Measurements from ENCODE around the gene AKR1C1. TPM values are rescaled to one million over a fixed set of nuclear protein-coding genes. Genes with fewer than 3 reads are reported as not detected.
"Not testable (repeated sequence)": the region's sequence is repeated elsewhere in the genome, so short reads cannot be mapped to it uniquely, and the experiment has no call there.

The AKR1C1 gene
- polyA plus RNA-seq (ENCODE audit: insufficient read length) = 7.2 TPM

GRCh38 chr10:4962876-4963814 is at the start of gene AKR1C1:
AKR1C1 (plus strand) TSS chr10:4963415; CDS start chr10:4963445, 30 bp downstream.
- not testable (repeated sequence) for DNase-seq (ENCODE audit: low read depth)

- DNase-seq (ENCODE audit: low read depth) = no peak
These were observed 48.9 kb upstream of the AKR1C1 start for GRCh38 chr10:4914213-4914850.

GRCh38 chr10:4916086-4916716 is 47.0 kb upstream of the AKR1C1 start:
- no peak for DNase-seq (ENCODE audit: low read depth)

- no peak for DNase-seq (ENCODE audit: low read depth)
These were observed 45.0 kb upstream of the AKR1C1 start for GRCh38 chr10:4918236-4918635.

- not testable (repeated sequence) for DNase-seq (ENCODE audit: low read depth)
These were observed 38.7 kb upstream of the AKR1C1 start for GRCh38 chr10:4924482-4924881.

GRCh38 chr10:4926400-4926799 is 36.8 kb upstream of the AKR1C1 start:
- DNase-seq (ENCODE audit: low read depth) = no peak

GRCh38 chr10:4931587-4931986 is 31.6 kb upstream of the AKR1C1 start:
- DNase-seq (ENCODE audit: low read depth) = no peak

- DNase-seq (ENCODE audit: low read depth) = no peak
These were observed 28.7 kb upstream of the AKR1C1 start for GRCh38 chr10:4934391-4934987.

- no peak for DNase-seq (ENCODE audit: low read depth)
These were observed 25.9 kb upstream of the AKR1C1 start for GRCh38 chr10:4937346-4937745.

GRCh38 chr10:4939224-4940072 is 23.8 kb upstream of the AKR1C1 start:
- no peak for DNase-seq (ENCODE audit: low read depth)

- not testable (repeated sequence) for DNase-seq (ENCODE audit: low read depth)
These were observed 23.2 kb upstream of the AKR1C1 start for GRCh38 chr10:4940073-4940428.

GRCh38 chr10:4940909-4941308 is 22.3 kb upstream of the AKR1C1 start:
- DNase-seq (ENCODE audit: low read depth) = not testable (repeated sequence)

- DNase-seq (ENCODE audit: low read depth) = no peak
These were observed 21.5 kb upstream of the AKR1C1 start for GRCh38 chr10:4941540-4942330.

GRCh38 chr10:4942931-4943330 is 20.3 kb upstream of the AKR1C1 start:
- not testable (repeated sequence) for DNase-seq (ENCODE audit: low read depth)

- DNase-seq (ENCODE audit: low read depth) = not testable (repeated sequence)
These were observed 19.8 kb upstream of the AKR1C1 start for GRCh38 chr10:4943416-4943815.

GRCh38 chr10:4943821-4944220 is 19.4 kb upstream of the AKR1C1 start:
- no peak for DNase-seq (ENCODE audit: low read depth)

GRCh38 chr10:4944841-4945240 is 18.4 kb upstream of the AKR1C1 start:
- no peak for DNase-seq (ENCODE audit: low read depth)

GRCh38 chr10:4945766-4946717 is 17.2 kb upstream of the AKR1C1 start:
- DNase-seq (ENCODE audit: low read depth) = no peak

- no peak for DNase-seq (ENCODE audit: low read depth)
These were observed 16.1 kb upstream of the AKR1C1 start for GRCh38 chr10:4947039-4947634.
